GM10248 (cell line): ENCODE data around the gene ROCK1.

ENCODE experiments used
- CTCF ChIA-PET: fragments of 300-600 bp; sonication (Branson Sonifier 250); formaldehyde crosslinking; extraction: SDS; loops from one replicate; lab custom pipeline; 2021; ENCODE audit warnings: antibody characterized with exemption; lab: Yijun Ruan, JAX
- POLR2A ChIA-PET: fragments of 350-650 bp; sonication (Branson Sonifier 250); formaldehyde crosslinking; extraction: SDS; loops from one replicate; lab custom pipeline; 2020; ENCODE audit warnings: antibody characterized with exemption; lab: Yijun Ruan, JAX
- DNase-seq: peaks from one replicate; pipeline ENCODE4 v3.0.0; 2012; ENCODE audit errors: extremely low spot score
- TF ChIP-seq, protein P1 (sequence below): IDR thresholded peaks from 2 replicates; pipeline ENCODE4 v1.5.1; 2012; ENCODE audit warnings: mild to moderate bottlenecking, low read depth; ENCODE audit errors: extremely low read depth, missing control alignments, control extremely low read depth

Gene ROCK1

DNA sequence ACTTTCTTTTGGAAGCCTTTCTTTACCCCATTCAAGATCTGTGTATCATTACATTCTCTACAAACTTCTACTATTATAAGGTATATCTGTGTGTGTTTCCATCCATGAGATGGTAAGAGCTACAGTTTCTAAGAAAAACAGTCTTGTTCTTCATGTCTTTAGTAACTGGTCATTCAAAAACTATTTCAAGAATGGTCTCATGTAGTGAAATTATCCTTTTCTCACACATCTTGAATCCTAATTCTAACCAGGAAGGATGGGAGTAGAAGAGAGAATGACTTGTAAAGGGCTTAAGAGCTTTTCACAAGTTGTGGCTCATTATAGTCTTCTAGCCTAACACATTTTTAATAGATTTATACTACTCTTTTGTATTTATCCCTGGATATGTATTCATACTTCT is 47.3 kb downstream of the ROCK1 start:
- ChIA-PET CTCF (interaction anchor here (0.9 to 4.0 kb wide), 4 partner anchors 9 to 20 kb away, joined by 3 to 12 read pairs (median 4); no protein-coding TSS in a partner anchor), POLR2A (no interaction called here)
- DNase-seq, result no peak
- TF ChIP-seq, protein P1, sequence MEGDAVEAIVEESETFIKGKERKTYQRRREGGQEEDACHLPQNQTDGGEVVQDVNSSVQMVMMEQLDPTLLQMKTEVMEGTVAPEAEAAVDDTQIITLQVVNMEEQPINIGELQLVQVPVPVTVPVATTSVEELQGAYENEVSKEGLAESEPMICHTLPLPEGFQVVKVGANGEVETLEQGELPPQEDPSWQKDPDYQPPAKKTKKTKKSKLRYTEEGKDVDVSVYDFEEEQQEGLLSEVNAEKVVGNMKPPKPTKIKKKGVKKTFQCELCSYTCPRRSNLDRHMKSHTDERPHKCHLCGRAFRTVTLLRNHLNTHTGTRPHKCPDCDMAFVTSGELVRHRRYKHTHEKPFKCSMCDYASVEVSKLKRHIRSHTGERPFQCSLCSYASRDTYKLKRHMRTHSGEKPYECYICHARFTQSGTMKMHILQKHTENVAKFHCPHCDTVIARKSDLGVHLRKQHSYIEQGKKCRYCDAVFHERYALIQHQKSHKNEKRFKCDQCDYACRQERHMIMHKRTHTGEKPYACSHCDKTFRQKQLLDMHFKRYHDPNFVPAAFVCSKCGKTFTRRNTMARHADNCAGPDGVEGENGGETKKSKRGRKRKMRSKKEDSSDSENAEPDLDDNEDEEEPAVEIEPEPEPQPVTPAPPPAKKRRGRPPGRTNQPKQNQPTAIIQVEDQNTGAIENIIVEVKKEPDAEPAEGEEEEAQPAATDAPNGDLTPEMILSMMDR, result no peak

DNA sequence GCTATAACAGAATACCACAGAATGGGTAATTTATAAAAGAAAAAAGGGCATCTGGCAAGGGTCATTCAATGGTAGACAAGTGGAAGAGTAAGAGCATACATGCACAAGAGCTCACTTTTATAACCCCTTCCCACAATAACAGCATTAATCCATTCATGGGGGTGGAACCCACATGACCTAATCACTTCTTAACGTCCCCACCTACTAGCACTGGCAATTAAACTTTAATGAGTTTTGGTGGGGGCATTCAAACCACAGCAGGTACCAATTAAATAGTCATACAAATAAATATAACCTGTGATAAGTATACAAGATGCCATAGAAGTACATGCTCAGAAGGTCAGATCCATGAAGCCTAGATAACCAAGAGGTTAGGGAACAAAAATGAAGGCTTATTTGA is 48.6 kb downstream of the ROCK1 start:
- CTCF ChIA-PET, result interaction anchor here (1.7 to 4.0 kb wide), 2 partner anchors 12 to 27 kb away, joined by 4 to 12 read pairs; no protein-coding TSS in a partner anchor
- POLR2A ChIA-PET, result no interaction called here
- TF ChIP-seq, protein P1, result no peak
- DNase-seq, result no peak

DNA sequence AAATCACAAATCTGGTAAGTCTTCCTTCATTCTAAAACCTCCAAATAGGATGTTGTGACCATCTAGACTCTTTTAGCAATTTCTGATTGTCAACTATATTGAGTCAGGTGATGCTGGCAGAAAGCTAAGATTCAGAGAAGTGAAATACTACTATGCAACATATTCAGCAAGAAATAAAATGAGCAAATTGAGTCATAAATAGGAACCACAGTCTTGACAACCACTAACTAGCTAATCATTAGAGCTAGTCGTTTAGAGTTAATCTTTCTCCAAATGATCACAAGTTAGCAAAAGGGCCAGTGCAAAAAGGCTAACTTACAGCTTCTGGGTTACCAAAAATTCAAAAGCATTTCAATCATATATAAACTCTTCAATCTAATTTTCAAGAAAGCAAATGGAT is 54.5 kb downstream of the ROCK1 start:
- CTCF ChIA-PET, result no interaction called here
- DNase-seq, result no peak
- POLR2A ChIA-PET, result no interaction called here
- TF ChIP-seq, protein P1, result no peak

DNA sequence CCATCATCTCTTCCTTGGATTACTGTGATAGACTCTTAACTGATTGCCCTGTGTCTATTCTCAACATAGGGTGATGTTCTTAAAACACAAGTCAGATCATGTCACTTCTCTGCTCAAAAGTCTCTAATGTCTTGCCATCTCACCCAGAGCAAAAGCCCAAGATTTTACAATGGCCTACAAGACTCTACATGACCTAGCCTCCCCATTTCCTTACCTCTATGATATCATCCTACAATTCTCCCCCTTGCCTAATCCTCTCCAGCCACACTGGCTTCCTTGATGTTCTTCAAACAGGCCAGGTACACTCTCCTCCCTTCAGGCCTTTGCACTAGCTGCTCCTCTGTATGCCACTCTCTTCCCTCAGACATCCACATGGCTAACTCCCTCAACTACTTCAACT is 55.1 kb downstream of the ROCK1 start:
- ChIA-PET POLR2A (no interaction called here), CTCF (no interaction called here)
- no peak for DNase-seq

DNA sequence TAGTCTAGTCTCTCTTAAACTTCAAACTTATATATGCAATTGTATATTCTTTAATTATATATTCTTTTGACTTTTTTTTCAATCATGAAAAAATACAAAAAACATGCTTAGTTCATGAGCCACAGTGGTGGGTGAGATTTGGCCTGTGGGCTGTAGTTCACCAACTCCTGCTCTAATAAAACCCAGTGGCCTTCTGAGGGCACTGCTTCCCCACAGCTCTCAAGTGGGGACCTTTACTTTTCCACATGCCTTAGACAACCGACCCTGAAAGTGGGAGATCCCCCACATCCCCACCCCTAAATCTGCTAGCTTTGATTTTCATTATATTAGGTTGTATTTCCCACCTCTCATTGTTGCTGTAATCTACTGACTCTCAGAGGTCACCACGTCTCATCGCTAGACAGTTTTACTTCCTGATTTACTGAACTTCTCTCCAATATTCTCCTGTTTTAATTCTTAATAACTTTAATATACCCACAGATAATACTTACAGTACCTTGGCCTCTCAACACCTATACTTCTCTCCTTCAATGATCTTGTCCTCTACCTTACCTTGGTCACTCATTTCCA is 57.3 kb downstream of the ROCK1 start:
- TF ChIP-seq, protein P1, result peak; percentile 14
- ChIA-PET POLR2A (no interaction called here), CTCF (interaction anchor here (1.1 to 1.6 kb wide), 4 partner anchors 9 to 60 kb away, joined by 3 to 5 read pairs (median 4); no protein-coding TSS in a partner anchor)
- no peak for DNase-seq

More for the DNA sequence above, 55.1 kb downstream of the ROCK1 start:
- TF ChIP-seq, protein P1, result no peak

DNA sequence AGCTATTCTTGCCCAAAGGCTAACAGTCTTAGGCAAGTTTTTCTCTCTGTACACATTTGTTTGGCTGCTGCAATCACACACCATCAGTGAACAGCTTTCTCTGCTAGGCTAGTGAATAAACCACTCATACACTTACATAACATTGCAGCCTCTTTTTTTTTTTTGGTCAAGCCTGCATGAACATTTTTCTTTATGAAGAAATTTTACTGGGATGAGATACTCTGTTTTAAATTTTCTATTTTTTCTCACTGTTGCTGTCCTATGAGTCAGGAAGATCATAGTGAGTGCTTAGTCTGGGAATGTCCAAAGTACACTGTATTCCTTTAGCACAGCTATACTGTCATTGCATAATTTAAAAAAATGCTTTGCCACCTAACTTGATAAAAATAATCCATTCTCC is 58.5 kb downstream of the ROCK1 start:
- DNase-seq, result no peak
- TF ChIP-seq, protein P1, result no peak
- POLR2A ChIA-PET, result no interaction called here
- CTCF ChIA-PET, result interaction anchor here (1.1 to 2.0 kb wide), 4 partner anchors 10 to 58 kb away, joined by 3 to 5 read pairs (median 3); no protein-coding TSS in a partner anchor

DNA sequence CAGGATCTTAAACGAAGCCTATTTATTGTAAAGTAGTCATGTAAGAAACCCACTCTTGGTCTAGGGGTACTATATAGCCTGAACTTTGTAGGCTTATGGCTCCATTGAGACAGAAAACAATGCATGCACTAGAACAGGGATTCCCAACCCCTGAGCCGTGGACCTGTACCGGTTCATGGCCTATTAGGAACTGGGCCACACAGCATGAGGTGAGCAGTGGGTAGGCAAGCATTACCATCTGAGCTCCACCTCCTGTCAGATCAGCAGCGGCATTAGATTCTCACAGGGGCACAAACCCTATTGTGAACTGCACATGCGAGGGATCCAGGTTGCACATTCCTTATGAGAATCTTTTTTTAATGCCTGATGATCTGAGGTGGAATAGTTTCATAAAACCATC is 59.2 kb downstream of the ROCK1 start:
- POLR2A ChIA-PET, result no interaction called here

More for the DNA sequence above, 59.2 kb downstream of the ROCK1 start:
- TF ChIP-seq, protein P1, result no peak
- CTCF ChIA-PET, result interaction anchor here (1.1 to 2.0 kb wide), 3 partner anchors 10 to 27 kb away, joined by 3 to 5 read pairs (median 3); no protein-coding TSS in a partner anchor
- DNase-seq, result no peak
